HepG2 (cell line): Measurements from ENCODE around the gene NOXO1. TPM values are rescaled to one million over a fixed set of nuclear protein-coding genes. Genes with fewer than 3 reads are reported as not detected.

Experiments used
- BATF2 ChIP-seq: sonication (generic); formaldehyde crosslinking; IDR thresholded peaks from 2 replicates; pipeline ENCODE4 v1.8.0; 2022; ENCODE audit warnings: mild to moderate bottlenecking, missing genetic modification reagents, moderate library complexity
- ELF4 ChIP-seq: sonication (generic); formaldehyde crosslinking; IDR thresholded peaks from 2 replicates; pipeline ENCODE4 v1.5.0; 2020; ENCODE audit warnings: missing genetic modification reagents, mild to moderate bottlenecking, moderate library complexity, borderline replicate concordance
- ETS1 ChIP-seq: sonication (generic); formaldehyde crosslinking; IDR thresholded peaks from 2 replicates; pipeline ENCODE4 v1.4.0; 2020; ENCODE audit warnings: missing genetic modification reagents
- FOXK1 ChIP-seq: sonication (generic); formaldehyde crosslinking; IDR thresholded peaks from 2 replicates; pipeline ENCODE4 v1.4.0; 2020; ENCODE audit warnings: low read depth, missing genetic modification reagents, borderline replicate concordance
- HBP1 ChIP-seq: IDR thresholded peaks from 2 replicates; pipeline ENCODE4 v1.6.1; 2016; ENCODE audit warnings: low read depth, control low read depth
- HES4 ChIP-seq: sonication (generic); formaldehyde crosslinking; IDR thresholded peaks from 2 replicates; pipeline ENCODE4 v1.9.0; 2021; ENCODE audit warnings: mild to moderate bottlenecking, missing genetic modification reagents, borderline replicate concordance
- JUND ChIP-seq: sonication (generic); formaldehyde crosslinking; IDR thresholded peaks from 2 replicates; pipeline ENCODE4 v1.8.0; 2022; ENCODE audit warnings: mild to moderate bottlenecking, missing genetic modification reagents
- SKIL ChIP-seq: sonication (generic); formaldehyde crosslinking; IDR thresholded peaks from 2 replicates; pipeline ENCODE4 v1.8.0; 2022; ENCODE audit warnings: missing genetic modification reagents, mild to moderate bottlenecking, moderate library complexity, borderline replicate concordance
- SNAPC5 ChIP-seq: sonication (generic); formaldehyde crosslinking; IDR thresholded peaks from 2 replicates; pipeline ENCODE4 v1.8.1; 2023; ENCODE audit warnings: mild to moderate bottlenecking, missing genetic modification reagents, borderline replicate concordance
- THYN1 ChIP-seq: sonication (generic); formaldehyde crosslinking; IDR thresholded peaks from 2 replicates; pipeline ENCODE4 v1.8.1; 2023; ENCODE audit warnings: low read depth, mild to moderate bottlenecking, moderate library complexity, missing genetic modification reagents, borderline replicate concordance
- ZBTB38 ChIP-seq: sonication (generic); formaldehyde crosslinking; IDR thresholded peaks from 2 replicates; pipeline ENCODE4 v1.5.1; 2020; ENCODE audit warnings: mild to moderate bottlenecking, missing genetic modification reagents
- ZBTB49 ChIP-seq: sonication (generic); formaldehyde crosslinking; IDR thresholded peaks from 2 replicates; pipeline ENCODE4 v1.4.0; 2020; ENCODE audit warnings: missing genetic modification reagents, borderline replicate concordance
- ZNF263 ChIP-seq: sonication (generic); formaldehyde crosslinking; IDR thresholded peaks from 2 replicates; pipeline ENCODE4 v1.4.0; 2020; ENCODE audit warnings: missing genetic modification reagents
- ZNF317 ChIP-seq: sonication (generic); formaldehyde crosslinking; IDR thresholded peaks from 2 replicates; pipeline ENCODE4 v1.5.0; 2020; ENCODE audit warnings: mild to moderate bottlenecking, missing genetic modification reagents
- ZNF326 ChIP-seq: sonication (generic); formaldehyde crosslinking; IDR thresholded peaks from 2 replicates; pipeline ENCODE4 v1.4.0; 2020; ENCODE audit warnings: missing genetic modification reagents, borderline replicate concordance
- ZNF414 ChIP-seq: sonication (generic); formaldehyde crosslinking; IDR thresholded peaks from 2 replicates; pipeline ENCODE4 v1.5.0; 2020; ENCODE audit warnings: missing genetic modification reagents
- ZNF704 ChIP-seq: sonication (generic); formaldehyde crosslinking; IDR thresholded peaks from 2 replicates; pipeline ENCODE4 v1.8.1; 2023; ENCODE audit warnings: mild to moderate bottlenecking, inconsistent platforms, moderate library complexity, missing genetic modification reagents, borderline replicate concordance
- polyA plus RNA-seq, 8 experiments: library from polyadenylated mRNA; depleted of rRNA in 3 of 8; stranded (reverse) in 7 of 8; unstranded in 1 of 8; fragments of >200 nt; fragmentation: Illumina TruSeq in 4 of 8; extraction: Trizol in 4 of 8; gene quantifications; 2 replicates each; pipeline versions ENCODE4 v1.2.1 to v1.2.3, GENCODE V29; 2011 to 2016; ENCODE audit warnings: low read depth in 4 of 8, missing spikeins in 1 of 8, mixed read lengths in 1 of 8; ENCODE audit not compliant: insufficient read depth in 1 of 8
- total RNA-seq, 5 experiments: library from RNA; depleted of rRNA; stranded (reverse); fragments of >200 nt; fragmentation: Illumina TruSeq; extraction: Trizol; gene quantifications; 2 replicates each; pipeline ENCODE4 v1.2.3, GENCODE V29; 2016; ENCODE audit warnings: low read depth in 1 of 5

NOXO1 gene
- total and polyA plus RNA-seq, 2 of the 13 experiments (the other 11 are each of a cell fraction or from before 2014, with no cell fraction given), result 0.69 to 1.4 TPM

- TF ChIP-seq ZNF317 (CRISPR knock-in tag) (peak; percentile 79; the same call in 1 of the 2 replicates), ZNF263 (peak; percentile 71), ELF4 (CRISPR knock-in tag) (0 out of 2 replicates have a peak, but pooled peaks have one; percentile 38), HBP1 (CRISPR knock-in tag) (peak; percentile 94), ZNF326 (CRISPR knock-in tag) (no peak), FOXK1 (CRISPR knock-in tag) (peak; percentile 98), ZBTB38 (CRISPR knock-in tag) (peak; percentile 94), BATF2 (CRISPR knock-in tag) (0 out of 2 replicates have a peak, but pooled peaks have one; percentile 42), ZNF414 (CRISPR knock-in tag) (peak; percentile 98), ETS1 (CRISPR knock-in tag) (0 out of 2 replicates have a peak, but pooled peaks have one; percentile 8), SNAPC5 (CRISPR knock-in tag) (no peak), THYN1 (CRISPR knock-in tag) (no peak), ZBTB49 (no peak), JUND (CRISPR knock-in tag) (peak; percentile 79), ZNF704 (CRISPR knock-in tag) (peak; percentile 70; the same call in 1 of the 2 replicates), SKIL (peak; percentile 69), HES4 (CRISPR knock-in tag) (peak; percentile 57; the same call in 1 of the 2 replicates)
Observed at GRCh38 chr16:1971796-1972489, 9.3 kb downstream of the NOXO1 start, which contains the start of gene TBL3 (continued).
